GM11168 (cell line): ENCODE data around the gene COBLL1.
"Not testable (repeated sequence)": the region's sequence is repeated elsewhere in the genome, so short reads cannot be mapped to it uniquely, and the experiment has no call there.

Source experiments
- in situ Hi-C: fragments of 300-500 bp; cut with MboI; formaldehyde crosslinking; loops from one replicate; pipeline ENCODE4 v1.12.0; 2022; ENCODE audit warnings: low sequenced_read_pairs; ENCODE audit not compliant: unreplicated experiment

COBLL1 gene

GRCh38 chr2:164841719-164842623, at the start of gene COBLL1:
Gene COBLL1, minus strand, starts transcription at chr2:164841823. Its CDS starts 627 bp downstream, at chr2:164841196.
- in situ Hi-C loops = no loop called here

- in situ Hi-C loops = no loop called here
These were observed 48.9 kb upstream of the COBLL1 start for GRCh38 chr2:164890544-164890943.

- in situ Hi-C loops = no loop called here
These were observed 47.0 kb upstream of the COBLL1 start for GRCh38 chr2:164888592-164888991.

GRCh38 chr2:164887434-164888144, 46.0 kb upstream of the COBLL1 start:
- in situ Hi-C loops = no loop called here

- in situ Hi-C loops = no loop called here
These were observed 40.7 kb upstream of the COBLL1 start for GRCh38 chr2:164882276-164882675.

GRCh38 chr2:164881524-164881923, 39.9 kb upstream of the COBLL1 start:
- in situ Hi-C loops = no loop called here

GRCh38 chr2:164879901-164880535, 38.4 kb upstream of the COBLL1 start:
- in situ Hi-C loops = no loop called here

GRCh38 chr2:164877927-164878326, 36.3 kb upstream of the COBLL1 start:
- in situ Hi-C loops = no loop called here

- in situ Hi-C loops = no loop called here
These were observed 35.5 kb upstream of the COBLL1 start for GRCh38 chr2:164877169-164877568.

GRCh38 chr2:164875334-164876205, 33.9 kb upstream of the COBLL1 start:
- in situ Hi-C loops = no loop called here

GRCh38 chr2:164873210-164873908, 31.7 kb upstream of the COBLL1 start:
- in situ Hi-C loops = no loop called here

- in situ Hi-C loops = no loop called here
These were observed 29.8 kb upstream of the COBLL1 start for GRCh38 chr2:164871404-164871803.

GRCh38 chr2:164869420-164869772, 27.8 kb upstream of the COBLL1 start:
- in situ Hi-C loops = no loop called here

GRCh38 chr2:164868563-164869419, 27.2 kb upstream of the COBLL1 start:
- in situ Hi-C loops = no loop called here

- in situ Hi-C loops = no loop called here
These were observed 26.3 kb upstream of the COBLL1 start for GRCh38 chr2:164867779-164868397.

GRCh38 chr2:164866381-164866780, 24.8 kb upstream of the COBLL1 start:
- in situ Hi-C loops = not testable (repeated sequence)

GRCh38 chr2:164860694-164861042, 19.0 kb upstream of the COBLL1 start:
- in situ Hi-C loops = no loop called here
